Measurements from ENCODE around the gene B3GALNT2.

B3GALNT2 gene

GRCh38 chr1:235426143-235426542 lies 78.1 kb downstream of the B3GALNT2 start:
- Histone ChIP-seq H3K27me3 (ENCODE audit: insufficient read depth, low read depth, severe bottlenecking) (no peaks in the 10 kb centered on the region), H3K27ac (no peak overlapping the region), H3K36me3 (peaks cover 18% of the 10 kb centered on the region), H3K4me3 (ENCODE audit: low read depth, low read length) (no peak overlapping the region), H3K9me3 (ENCODE audit: severe bottlenecking) (no peaks in the 10 kb centered on the region)
- no peak for TF ChIP-seq CTCF (IDR thresholded peaks at IDR 0.05; ENCODE audit: low read depth, low read length)
- no peak for DNase-seq

GRCh38 chr1:235425357-235425756 lies 78.9 kb downstream of the B3GALNT2 start:
- H3K36me3 ChIP-seq, result peaks cover 20% of the 10 kb centered on the region
- H3K27ac ChIP-seq, result no peak overlapping the region
- DNase-seq, result no peak
- H3K27me3 ChIP-seq (ENCODE audit: insufficient read depth, low read depth, severe bottlenecking), result no peaks in the 10 kb centered on the region
- H3K9me3 ChIP-seq (ENCODE audit: severe bottlenecking), result no peaks in the 10 kb centered on the region
- no peak overlapping the region for H3K4me3 ChIP-seq (ENCODE audit: low read depth, low read length)
- no peak for TF ChIP-seq CTCF (IDR thresholded peaks at IDR 0.05; ENCODE audit: low read depth, low read length)

GRCh38 chr1:235424092-235424491 lies 80.2 kb downstream of the B3GALNT2 start:
- H3K27ac ChIP-seq, result no peak overlapping the region
- no peak for TF ChIP-seq CTCF (IDR thresholded peaks at IDR 0.05; ENCODE audit: low read depth, low read length)

GRCh38 chr1:235423214-235423652 lies 81.0 kb downstream of the B3GALNT2 start:
- peaks cover 28% of the 10 kb centered on the region for H3K36me3 ChIP-seq
- no peaks in the 10 kb centered on the region for H3K9me3 ChIP-seq (ENCODE audit: severe bottlenecking)
- no peak overlapping the region for H3K4me3 ChIP-seq (ENCODE audit: low read depth, low read length)
- no peak for DNase-seq
- H3K27me3 ChIP-seq (ENCODE audit: insufficient read depth, low read depth, severe bottlenecking), result no peaks in the 10 kb centered on the region
- H3K27ac ChIP-seq, result no peak overlapping the region
- no peak for TF ChIP-seq CTCF (IDR thresholded peaks at IDR 0.05; ENCODE audit: low read depth, low read length)

More at GRCh38 chr1:235424092-235424491, 80.2 kb downstream of the B3GALNT2 start:
- Histone ChIP-seq H3K36me3 (peaks cover 25% of the 10 kb centered on the region), H3K27me3 (ENCODE audit: insufficient read depth, low read depth, severe bottlenecking) (no peaks in the 10 kb centered on the region), H3K4me3 (ENCODE audit: low read depth, low read length) (no peak overlapping the region), H3K9me3 (ENCODE audit: severe bottlenecking) (no peaks in the 10 kb centered on the region)
- no peak for DNase-seq

- no peaks in the 10 kb centered on the region for H3K27me3 ChIP-seq (ENCODE audit: insufficient read depth, low read depth, severe bottlenecking)
- no peak for TF ChIP-seq CTCF (IDR thresholded peaks at IDR 0.05; ENCODE audit: low read depth, low read length)
- DNase-seq, result no peak
- no peak overlapping the region for H3K4me3 ChIP-seq (ENCODE audit: low read depth, low read length)
- H3K9me3 ChIP-seq (ENCODE audit: severe bottlenecking), result no peaks in the 10 kb centered on the region
- H3K27ac ChIP-seq, result no peak overlapping the region
- H3K36me3 ChIP-seq, result peaks cover 25% of the 10 kb centered on the region
These were observed 82.5 kb downstream of the B3GALNT2 start for GRCh38 chr1:235421751-235422150.

- Histone ChIP-seq H3K27ac (no peak overlapping the region), H3K4me3 (ENCODE audit: low read depth, low read length) (no peak overlapping the region), H3K27me3 (ENCODE audit: insufficient read depth, low read depth, severe bottlenecking) (no peaks in the 10 kb centered on the region), H3K9me3 (ENCODE audit: severe bottlenecking) (no peaks in the 10 kb centered on the region), H3K36me3 (peaks cover 41% of the 10 kb centered on the region)
- TF ChIP-seq CTCF (IDR thresholded peaks at IDR 0.05; ENCODE audit: low read depth, low read length), result peak; percentile 95
- DNase-seq, result peak; percentile 72
These were observed 87.1 kb downstream of the B3GALNT2 start for GRCh38 chr1:235417086-235417697.

Data from WERI-Rb-1 (cell line).